K562 (cell line): Measurements from ENCODE around the gene BRAF. TPM values are rescaled to one million over a fixed set of nuclear protein-coding genes. Genes with fewer than 3 reads are reported as not detected.

Source experiments
- DMBX1 ChIP-seq: fragments of 250-450 bp; sonication (Bioruptor Pico); IDR thresholded peaks from 2 replicates; pipeline ENCODE4 v1.8.0; 2022; ENCODE audit warnings: inconsistent platforms, mild to moderate bottlenecking, moderate library complexity, borderline replicate concordance
- ETV6 ChIP-seq, 3 experiments: fragments of 150-350 bp in 1 of 3; sonication (generic) in 1 of 3; formaldehyde crosslinking in 1 of 3; IDR thresholded peaks; 2 replicates each; pipeline versions ENCODE4 v1.6.1 to v1.8.0; 2014 to 2022; ENCODE audit warnings: borderline replicate concordance in 2 of 3, low read depth in 2 of 3, antibody characterized with exemption in 1 of 3, low read length in 1 of 3, mild to moderate bottlenecking in 1 of 3, missing genetic modification reagents in 1 of 3
- NUFIP1 ChIP-seq: fragments of 450-650 bp; IDR thresholded peaks from 2 replicates; pipeline ENCODE4 v1.6.1; 2018; ENCODE audit not compliant: partially characterized antibody
- PYGO2 ChIP-seq: fragments of 450-650 bp; IDR thresholded peaks from 2 replicates; pipeline ENCODE4 v1.6.1; 2016; ENCODE audit warnings: mild to moderate bottlenecking, missing genetic modification characterization, moderate library complexity, missing compliant biosample characterization
- TRIM28 ChIP-seq: fragments of 450-650 bp; IDR thresholded peaks from 2 replicates; pipeline ENCODE4 v1.6.1; 2017
- ZNF165 ChIP-seq: fragments of 250-450 bp; sonication (Bioruptor Pico); IDR thresholded peaks from 2 replicates; pipeline ENCODE4 v1.4.0; 2020; ENCODE audit warnings: borderline replicate concordance
- polyA plus RNA-seq, 8 experiments: library from polyadenylated mRNA; depleted of rRNA in 4 of 8; stranded (reverse) in 5 of 8; unstranded in 3 of 8; fragments of >200 nt; fragmentation: Nextera tagmentation in 2 of 8; fragmentation: Illumina TruSeq in 1 of 8; extraction: Ambion mirVana in 2 of 8; extraction: Trizol in 1 of 8; gene quantifications; 2 replicates each; pipeline versions ENCODE4 v1.2.1 to v1.2.3, GENCODE V29; 2011 to 2014; ENCODE audit warnings: inconsistent platforms in 1 of 8, missing spikeins in 1 of 8
- total RNA-seq, 7 experiments: library from RNA; depleted of rRNA in 6 of 7; stranded (reverse); fragments of >200 nt in 6 of 7; fragmentation: Illumina TruSeq in 2 of 7; extraction: Trizol in 2 of 7; gene quantifications; 2 replicates each; pipeline versions ENCODE4 v1.2.1 to v1.2.3, GENCODE V29; 2011 to 2021; ENCODE audit warnings: low replicate concordance in 1 of 7
- TF ChIP-seq, protein P1 (sequence below): fragments of 250-450 bp; sonication (Bioruptor Pico); IDR thresholded peaks from 2 replicates; pipeline ENCODE4 v1.4.0; 2020
- TF ChIP-seq, protein P2 (sequence below): sonication (generic); formaldehyde crosslinking; IDR thresholded peaks from 2 replicates; pipeline ENCODE4 v1.8.1; 2023; ENCODE audit warnings: mild to moderate bottlenecking, missing genetic modification reagents
- TF ChIP-seq, protein P3 (sequence below): sonication (generic); formaldehyde crosslinking; IDR thresholded peaks from 2 replicates; pipeline ENCODE4 v1.9.0; 2022; ENCODE audit warnings: mild to moderate bottlenecking, missing genetic modification reagents
- TF ChIP-seq, protein P4 (sequence below), 3 experiments: IDR thresholded peaks in 2 of 3; conservative IDR thresholded peaks in 1 of 3; 2 replicates each; pipeline ENCODE4 v1.5.1; 2011 to 2012; ENCODE audit warnings: low read length in 3 of 3, mild to moderate bottlenecking in 3 of 3, control low read depth in 2 of 3, improper control_type of control experiment in 1 of 3, inconsistent platforms in 1 of 3, low read depth in 1 of 3, mixed read lengths in 1 of 3, moderate library complexity in 1 of 3; ENCODE audit not compliant: insufficient read depth in 2 of 3

BRAF gene
- total and polyA plus RNA-seq, 9 of the 15 experiments (the other 6 are each of a cell fraction or from before 2014, with no cell fraction given), result 3.6 to 38.3 (median 21.9) TPM

DNA sequence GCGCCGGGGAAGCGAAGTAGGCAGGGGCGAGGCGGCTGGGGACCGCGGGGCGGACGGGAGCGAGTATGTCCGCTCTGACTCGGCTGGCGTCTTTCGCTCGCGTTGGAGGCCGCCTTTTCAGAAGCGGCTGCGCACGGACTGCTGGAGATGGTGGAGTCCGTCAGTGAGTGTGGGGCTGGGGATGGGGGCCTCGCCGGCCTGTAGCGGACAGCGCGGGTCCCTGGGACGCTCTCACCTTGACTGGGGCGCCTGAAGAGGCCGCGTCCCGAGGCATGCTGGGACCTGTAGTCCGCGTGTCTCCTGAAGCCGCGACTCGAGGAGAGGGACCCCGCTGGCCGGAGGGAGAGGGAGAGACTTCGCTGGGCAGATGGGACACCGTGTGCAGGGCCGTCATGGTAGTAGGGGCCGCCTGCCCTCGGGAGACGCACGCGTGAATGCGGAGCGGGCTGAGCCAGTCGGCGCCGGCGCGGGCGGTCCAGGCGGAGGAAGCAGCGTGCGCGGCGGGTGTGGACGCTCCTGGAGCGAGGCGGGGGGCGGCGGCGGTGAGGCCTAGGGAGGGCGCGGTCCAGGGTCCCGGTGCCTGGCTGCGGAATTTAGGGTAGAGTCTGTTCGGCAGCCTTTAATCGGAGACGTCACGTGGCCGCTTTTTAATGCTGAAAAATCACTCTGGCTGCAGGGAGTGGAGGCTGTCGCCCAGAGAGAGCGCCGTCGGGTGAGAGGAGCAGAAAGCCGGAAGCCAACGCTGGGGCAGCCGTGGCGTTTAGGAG lies 227.9 kb downstream of the BRAF start, which contains the start of gene NDUFB2 (continued):
- TF ChIP-seq, protein P1, sequence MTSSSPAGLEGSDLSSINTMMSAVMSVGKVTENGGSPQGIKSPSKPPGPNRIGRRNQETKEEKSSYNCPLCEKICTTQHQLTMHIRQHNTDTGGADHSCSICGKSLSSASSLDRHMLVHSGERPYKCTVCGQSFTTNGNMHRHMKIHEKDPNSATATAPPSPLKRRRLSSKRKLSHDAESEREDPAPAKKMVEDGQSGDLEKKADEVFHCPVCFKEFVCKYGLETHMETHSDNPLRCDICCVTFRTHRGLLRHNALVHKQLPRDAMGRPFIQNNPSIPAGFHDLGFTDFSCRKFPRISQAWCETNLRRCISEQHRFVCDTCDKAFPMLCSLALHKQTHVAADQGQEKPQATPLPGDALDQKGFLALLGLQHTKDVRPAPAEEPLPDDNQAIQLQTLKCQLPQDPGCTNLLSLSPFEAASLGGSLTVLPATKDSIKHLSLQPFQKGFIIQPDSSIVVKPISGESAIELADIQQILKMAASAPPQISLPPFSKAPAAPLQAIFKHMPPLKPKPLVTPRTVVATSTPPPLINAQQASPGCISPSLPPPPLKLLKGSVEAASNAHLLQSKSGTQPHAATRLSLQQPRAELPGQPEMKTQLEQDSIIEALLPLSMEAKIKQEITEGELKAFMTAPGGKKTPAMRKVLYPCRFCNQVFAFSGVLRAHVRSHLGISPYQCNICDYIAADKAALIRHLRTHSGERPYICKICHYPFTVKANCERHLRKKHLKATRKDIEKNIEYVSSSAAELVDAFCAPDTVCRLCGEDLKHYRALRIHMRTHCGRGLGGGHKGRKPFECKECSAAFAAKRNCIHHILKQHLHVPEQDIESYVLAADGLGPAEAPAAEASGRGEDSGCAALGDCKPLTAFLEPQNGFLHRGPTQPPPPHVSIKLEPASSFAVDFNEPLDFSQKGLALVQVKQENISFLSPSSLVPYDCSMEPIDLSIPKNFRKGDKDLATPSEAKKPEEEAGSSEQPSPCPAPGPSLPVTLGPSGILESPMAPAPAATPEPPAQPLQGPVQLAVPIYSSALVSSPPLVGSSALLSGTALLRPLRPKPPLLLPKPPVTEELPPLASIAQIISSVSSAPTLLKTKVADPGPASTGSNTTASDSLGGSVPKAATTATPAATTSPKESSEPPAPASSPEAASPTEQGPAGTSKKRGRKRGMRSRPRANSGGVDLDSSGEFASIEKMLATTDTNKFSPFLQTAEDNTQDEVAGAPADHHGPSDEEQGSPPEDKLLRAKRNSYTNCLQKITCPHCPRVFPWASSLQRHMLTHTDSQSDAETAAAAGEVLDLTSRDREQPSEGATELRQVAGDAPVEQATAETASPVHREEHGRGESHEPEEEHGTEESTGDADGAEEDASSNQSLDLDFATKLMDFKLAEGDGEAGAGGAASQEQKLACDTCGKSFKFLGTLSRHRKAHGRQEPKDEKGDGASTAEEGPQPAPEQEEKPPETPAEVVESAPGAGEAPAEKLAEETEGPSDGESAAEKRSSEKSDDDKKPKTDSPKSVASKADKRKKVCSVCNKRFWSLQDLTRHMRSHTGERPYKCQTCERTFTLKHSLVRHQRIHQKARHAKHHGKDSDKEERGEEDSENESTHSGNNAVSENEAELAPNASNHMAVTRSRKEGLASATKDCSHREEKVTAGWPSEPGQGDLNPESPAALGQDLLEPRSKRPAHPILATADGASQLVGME, result peak; percentile 72; the same call in 1 of the 2 replicates
- TF ChIP-seq, protein P2, sequence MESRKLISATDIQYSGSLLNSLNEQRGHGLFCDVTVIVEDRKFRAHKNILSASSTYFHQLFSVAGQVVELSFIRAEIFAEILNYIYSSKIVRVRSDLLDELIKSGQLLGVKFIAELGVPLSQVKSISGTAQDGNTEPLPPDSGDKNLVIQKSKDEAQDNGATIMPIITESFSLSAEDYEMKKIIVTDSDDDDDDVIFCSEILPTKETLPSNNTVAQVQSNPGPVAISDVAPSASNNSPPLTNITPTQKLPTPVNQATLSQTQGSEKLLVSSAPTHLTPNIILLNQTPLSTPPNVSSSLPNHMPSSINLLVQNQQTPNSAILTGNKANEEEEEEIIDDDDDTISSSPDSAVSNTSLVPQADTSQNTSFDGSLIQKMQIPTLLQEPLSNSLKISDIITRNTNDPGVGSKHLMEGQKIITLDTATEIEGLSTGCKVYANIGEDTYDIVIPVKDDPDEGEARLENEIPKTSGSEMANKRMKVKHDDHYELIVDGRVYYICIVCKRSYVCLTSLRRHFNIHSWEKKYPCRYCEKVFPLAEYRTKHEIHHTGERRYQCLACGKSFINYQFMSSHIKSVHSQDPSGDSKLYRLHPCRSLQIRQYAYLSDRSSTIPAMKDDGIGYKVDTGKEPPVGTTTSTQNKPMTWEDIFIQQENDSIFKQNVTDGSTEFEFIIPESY (CRISPR knock-in tag), result peak; percentile 88
- TF ChIP-seq, protein P3, sequence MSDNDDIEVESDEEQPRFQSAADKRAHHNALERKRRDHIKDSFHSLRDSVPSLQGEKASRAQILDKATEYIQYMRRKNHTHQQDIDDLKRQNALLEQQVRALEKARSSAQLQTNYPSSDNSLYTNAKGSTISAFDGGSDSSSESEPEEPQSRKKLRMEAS (CRISPR knock-in tag), result peak; percentile 98
- TF ChIP-seq ETV6 (IDR thresholded peaks at IDR 0.05; ENCODE audit: borderline replicate concordance in 1 of 2, low read depth in 2 of 2, low read length in 1 of 2) (0 out of 4 replicates have a peak, but pooled peaks of 1 of the 2 experiments have one; percentile 18), ETV6 (CRISPR knock-in tag; IDR thresholded peaks at IDR 0.05; ENCODE audit: borderline replicate concordance) (peak; percentile 96; the same call in 1 of the 2 replicates), DMBX1 (no peak), NUFIP1 (no peak), ZNF165 (CRISPR knock-in tag) (0 out of 2 replicates have a peak, but pooled peaks have one; percentile 9), TRIM28 (no peak), PYGO2 (tag) (no peak)
- TF ChIP-seq, protein P4, sequence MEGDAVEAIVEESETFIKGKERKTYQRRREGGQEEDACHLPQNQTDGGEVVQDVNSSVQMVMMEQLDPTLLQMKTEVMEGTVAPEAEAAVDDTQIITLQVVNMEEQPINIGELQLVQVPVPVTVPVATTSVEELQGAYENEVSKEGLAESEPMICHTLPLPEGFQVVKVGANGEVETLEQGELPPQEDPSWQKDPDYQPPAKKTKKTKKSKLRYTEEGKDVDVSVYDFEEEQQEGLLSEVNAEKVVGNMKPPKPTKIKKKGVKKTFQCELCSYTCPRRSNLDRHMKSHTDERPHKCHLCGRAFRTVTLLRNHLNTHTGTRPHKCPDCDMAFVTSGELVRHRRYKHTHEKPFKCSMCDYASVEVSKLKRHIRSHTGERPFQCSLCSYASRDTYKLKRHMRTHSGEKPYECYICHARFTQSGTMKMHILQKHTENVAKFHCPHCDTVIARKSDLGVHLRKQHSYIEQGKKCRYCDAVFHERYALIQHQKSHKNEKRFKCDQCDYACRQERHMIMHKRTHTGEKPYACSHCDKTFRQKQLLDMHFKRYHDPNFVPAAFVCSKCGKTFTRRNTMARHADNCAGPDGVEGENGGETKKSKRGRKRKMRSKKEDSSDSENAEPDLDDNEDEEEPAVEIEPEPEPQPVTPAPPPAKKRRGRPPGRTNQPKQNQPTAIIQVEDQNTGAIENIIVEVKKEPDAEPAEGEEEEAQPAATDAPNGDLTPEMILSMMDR (IDR thresholded peaks at IDR 0.05 in 2 of 3, conservative IDR thresholded peaks at IDR 0.05 in 1 of 3; ENCODE audit: insufficient read depth in 2 of 3, low read depth in 1 of 3, low read length in 3 of 3), result peak in 1 of 3 experiments; percentile 2; a peak in 1 of 6 replicates
